Kidney glomerular epithelial cell (primary cell): ENCODE measurements around the gene RER1.
"Not testable (repeated sequence)": the region's sequence is repeated elsewhere in the genome, so short reads cannot be mapped to it uniquely, and the experiment has no call there.

Source experiments
- DNase-seq: peaks from one replicate; lab custom pipeline; 2025; lab: John Stamatoyannopoulos, UW

The RER1 gene

GRCh38 chr1:2427976-2428375 is 36.3 kb downstream of the RER1 start:
- no peak for DNase-seq

DNA sequence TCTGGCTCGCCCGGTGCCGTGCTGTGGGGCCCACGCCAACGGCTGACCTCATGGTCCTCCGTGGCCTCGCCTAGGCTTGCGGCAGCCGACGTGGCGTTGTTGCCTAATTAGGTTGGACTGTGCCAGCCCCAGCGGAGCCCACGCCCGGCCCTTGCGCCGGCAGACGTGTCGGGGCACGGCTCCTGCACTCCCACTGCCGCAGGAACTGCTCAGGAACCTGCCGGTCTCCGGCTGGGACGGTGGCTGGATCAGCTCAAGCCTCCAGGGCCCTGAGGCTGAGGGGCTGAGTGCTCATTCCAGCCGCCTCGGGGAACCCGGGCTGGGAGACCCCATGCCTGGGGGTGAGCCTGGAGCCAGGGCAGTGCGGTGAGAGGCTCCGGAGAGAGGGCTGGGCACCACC is 36.8 kb downstream of the RER1 start:
- DNase-seq: no peak

- no peak for DNase-seq
Observed at GRCh38 chr1:2429780-2430591, 38.3 kb downstream of the RER1 start.

GRCh38 chr1:2430592-2430973 is 38.9 kb downstream of the RER1 start:
- DNase-seq: no peak

DNA sequence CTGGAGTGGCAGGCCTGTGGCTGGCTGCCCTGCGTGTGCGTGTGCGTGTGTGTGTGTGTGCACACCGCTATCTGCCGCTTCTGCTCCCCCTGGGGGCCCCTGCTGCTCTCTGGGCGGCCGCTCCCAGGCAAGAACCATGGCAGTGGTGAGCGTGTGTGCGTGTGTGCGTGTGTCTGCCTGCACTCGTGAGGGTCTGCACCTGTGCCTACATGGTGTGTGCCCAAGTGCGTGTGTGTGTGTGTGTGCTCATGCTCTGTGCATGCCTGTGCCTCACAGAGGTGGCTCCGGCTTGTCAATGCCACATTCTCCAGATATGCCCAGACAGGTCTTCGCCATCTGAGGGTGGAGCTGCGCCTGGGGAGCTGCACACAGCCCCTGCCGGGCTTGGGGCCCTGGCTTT is 39.5 kb downstream of the RER1 start:
- DNase-seq: no peak

- DNase-seq: no peak
Observed at GRCh38 chr1:2431518-2431917, 39.9 kb downstream of the RER1 start.

DNA sequence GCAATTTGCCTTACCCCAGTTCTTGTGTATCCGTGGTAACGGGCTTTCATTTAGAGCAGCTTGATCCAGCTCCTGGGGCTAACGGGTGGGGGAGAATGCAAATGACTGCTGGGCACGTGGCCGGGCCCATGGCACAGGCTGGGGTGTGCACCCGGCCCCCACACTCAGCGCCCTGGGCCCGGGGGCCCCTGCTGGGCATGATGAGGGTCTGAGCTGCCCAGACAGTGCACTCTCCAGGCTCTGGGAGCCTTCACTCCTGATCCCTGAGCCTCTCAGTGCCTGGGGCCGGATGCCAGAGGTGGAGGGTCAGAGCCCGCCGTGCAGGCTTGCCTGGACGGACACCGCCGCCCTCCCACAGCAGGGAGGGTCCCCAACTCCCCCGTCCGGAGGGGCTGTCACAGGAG is 40.8 kb downstream of the RER1 start:
- no peak for DNase-seq

DNA sequence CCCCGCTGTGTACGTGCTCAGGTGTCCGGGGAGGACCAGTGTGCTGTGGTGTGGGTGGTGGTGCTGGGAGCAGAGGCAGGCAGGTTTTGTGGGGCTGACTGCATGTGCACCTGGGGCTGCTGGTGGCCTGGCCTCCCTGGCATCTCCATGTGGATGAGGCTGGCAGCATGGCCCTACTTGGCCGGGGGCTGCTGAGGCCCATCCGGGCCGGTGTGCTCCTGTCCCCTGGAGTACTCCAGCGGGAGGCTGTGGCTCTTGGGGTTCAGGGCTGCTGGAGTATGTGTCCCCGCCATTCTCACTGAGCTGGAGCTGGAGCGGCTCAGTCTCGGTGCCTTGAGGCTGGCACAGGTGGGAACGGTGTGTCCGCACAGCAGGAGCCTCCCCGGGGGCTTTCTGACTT is 41.6 kb downstream of the RER1 start:
- DNase-seq: no peak

DNA sequence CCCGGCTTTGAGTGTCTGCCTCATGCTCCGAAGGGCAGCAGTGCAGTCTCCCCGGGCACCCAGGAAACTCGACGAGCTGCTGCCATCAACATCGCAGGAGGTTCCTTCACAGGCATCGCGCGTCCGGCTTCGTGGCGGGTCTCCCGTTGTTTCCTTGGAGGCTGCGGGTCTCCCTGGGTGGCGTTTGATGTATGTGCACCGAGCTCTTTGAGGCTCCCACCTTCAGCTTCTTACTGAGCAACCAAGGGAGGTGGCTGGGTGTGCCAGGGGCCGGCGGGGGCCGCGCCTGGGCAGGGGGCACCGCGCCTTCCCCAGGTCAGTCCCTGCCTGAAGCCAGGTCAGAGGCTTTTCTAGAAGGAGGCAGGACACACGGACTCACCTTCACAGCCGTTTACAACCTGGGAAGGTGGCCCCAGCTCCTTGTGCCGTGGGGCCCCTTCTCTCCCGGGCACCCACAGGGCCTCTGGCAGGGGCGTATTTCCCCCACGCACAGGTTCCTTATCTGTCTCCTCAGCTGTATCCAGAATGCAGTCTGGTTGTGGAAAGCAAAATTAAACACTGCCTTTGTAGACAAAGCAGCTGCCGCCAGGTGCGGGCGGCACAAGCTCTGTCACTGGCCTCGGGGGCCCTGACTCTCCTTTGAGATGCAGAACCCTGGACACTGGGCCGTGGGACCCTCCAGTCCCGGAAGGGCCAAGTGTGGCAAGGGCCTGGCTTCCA is 42.5 kb downstream of the RER1 start:
- no peak for DNase-seq

DNA sequence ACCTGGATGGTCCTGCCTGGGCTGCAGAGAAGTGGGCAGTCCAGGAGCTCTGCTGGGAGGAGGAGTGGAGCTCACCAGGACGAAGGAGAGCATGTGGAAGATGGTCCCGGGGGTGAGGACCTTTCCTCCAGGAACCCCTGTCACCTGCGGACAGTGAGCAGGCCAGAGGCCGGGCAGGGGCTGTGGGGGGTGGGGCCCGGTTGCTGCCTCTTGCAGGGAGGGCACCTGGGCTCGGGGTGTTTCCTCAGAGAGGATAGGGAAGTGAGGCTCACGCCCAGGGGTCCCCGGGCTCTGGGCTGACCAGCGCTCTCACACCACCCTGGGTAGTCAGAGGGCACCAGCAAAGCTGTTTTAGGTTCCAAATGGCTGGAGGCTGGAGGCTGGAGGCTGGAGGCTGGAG is 43.5 kb downstream of the RER1 start:
- DNase-seq: no peak

GRCh38 chr1:2435746-2436355 is 44.2 kb downstream of the RER1 start:
- no peak for DNase-seq

DNA sequence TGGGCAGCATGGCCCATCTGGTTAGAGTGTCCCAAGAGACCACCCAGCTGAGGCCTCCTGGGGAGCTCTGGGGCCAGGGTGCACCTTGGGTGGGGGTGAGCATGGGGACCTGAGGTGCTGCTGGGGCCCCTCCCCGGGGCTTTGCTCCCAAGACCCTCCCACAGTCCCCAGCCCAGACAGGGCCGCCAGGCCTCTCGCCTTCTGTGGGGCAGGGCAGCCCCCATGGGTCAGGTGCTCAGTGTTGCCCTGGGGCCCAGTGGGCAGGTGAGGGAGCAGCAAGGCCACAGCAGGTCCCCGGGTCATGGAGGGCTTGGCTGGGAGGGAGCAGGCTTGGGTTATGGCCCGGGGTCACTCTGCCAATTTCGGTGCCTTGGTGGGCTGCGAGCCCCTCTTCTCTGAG is 45.2 kb downstream of the RER1 start:
- no peak for DNase-seq

GRCh38 chr1:2437617-2438016 is 46.0 kb downstream of the RER1 start:
- DNase-seq: no peak

DNA sequence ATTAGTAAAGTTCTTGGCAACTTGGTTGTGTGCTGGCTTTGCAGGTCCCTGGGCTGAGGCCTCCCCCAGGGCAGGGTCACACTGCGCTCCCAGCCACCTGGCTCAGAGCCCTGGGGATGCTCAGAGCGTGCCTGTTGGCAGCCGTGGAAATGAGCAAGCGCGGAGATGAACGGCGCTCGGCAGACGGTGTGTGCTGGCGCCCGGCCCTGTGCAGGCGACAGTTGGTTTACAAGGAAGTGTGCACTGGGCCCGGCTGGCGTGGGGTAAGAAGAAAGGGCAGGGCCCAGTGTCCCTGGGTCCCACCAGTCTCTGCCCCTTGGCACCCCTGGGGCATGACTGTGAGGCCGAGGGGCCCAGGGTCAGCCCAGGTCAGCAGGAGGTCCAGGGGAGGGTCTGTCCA is 46.4 kb downstream of the RER1 start:
- no peak for DNase-seq

DNA sequence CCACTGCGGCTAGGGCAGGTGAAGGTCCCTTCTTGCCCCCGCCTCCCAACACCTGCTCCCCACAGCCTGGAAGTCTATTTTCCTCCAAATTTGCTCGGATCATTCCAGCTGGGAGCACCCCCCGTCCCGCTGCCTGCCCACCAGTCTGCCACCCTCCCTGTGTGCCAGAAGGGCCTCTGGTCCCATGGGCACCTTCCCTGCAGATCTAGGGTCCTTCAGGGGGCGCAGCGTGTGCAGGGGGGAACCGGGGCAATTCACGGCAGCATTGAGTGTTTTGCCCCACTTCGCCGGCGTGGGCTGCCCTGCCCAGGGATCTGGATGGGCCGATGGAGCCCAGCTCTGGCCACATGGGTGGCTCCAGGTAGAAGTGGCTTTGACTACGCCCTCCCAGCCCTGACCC is 47.0 kb downstream of the RER1 start:
- no peak for DNase-seq

DNA sequence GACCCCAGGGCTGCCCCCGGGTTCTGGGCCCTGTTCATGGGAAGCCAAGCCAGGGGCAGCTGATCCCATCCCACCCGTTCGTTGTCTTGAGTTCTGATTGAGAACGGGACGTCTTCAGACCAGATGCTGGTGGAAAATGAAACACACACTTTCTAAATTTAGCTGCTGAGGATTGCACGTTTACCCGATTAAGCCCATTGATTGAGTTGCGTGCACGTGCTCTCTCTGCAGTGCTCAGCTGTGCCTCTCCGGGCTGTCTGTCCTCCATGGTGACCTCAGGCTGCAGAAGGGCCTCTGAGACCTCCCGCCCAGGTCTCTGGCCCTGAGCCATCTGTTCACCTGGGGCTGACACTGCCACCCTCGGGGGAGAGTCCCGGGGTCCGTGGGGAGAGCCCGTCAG is 47.7 kb downstream of the RER1 start:
- DNase-seq: no peak

DNA sequence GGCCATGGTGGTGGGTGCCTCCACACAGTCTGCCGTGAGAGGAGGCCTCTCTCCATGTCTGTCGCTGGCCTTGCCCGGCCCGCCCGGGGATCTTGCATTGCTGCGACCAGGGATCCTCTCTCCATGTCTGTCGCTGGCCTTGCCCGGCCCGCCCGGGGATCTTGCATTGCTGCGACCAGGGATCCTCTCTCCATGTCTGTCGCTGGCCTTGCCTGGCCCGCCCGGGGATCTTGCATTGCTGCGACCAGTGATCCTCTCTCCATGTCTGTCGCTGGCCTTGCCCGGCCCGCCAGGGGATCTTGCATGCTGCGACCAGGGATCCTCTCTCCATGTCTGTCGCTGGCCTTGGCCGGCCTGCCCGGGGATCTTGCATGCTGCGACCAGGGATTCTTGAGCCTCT is 48.7 kb downstream of the RER1 start:
- not testable (repeated sequence) for DNase-seq

DNA sequence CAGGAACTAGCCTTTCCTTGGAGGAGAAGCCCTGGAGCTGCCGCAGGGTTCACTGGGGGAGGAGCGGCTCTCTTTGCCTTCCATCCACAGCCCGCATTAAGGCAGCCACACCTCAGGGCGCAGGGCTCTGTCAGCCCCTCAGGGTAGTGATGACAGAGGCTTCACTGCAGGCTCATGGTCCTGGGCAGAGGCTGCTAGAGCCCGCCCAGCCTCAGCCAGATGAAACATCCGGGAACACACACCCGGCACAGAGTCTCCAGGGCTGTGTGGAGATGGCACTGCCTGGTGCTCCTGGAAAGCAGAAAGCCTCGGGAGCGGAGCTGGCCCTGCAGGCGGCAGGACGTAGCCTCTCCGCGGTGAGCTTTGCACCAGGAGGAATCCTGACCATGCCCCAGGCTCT is 50.1 kb downstream of the RER1 start:
- DNase-seq: no peak

- no peak for DNase-seq
Observed at GRCh38 chr1:2442661-2443060, 51.0 kb downstream of the RER1 start.

DNA sequence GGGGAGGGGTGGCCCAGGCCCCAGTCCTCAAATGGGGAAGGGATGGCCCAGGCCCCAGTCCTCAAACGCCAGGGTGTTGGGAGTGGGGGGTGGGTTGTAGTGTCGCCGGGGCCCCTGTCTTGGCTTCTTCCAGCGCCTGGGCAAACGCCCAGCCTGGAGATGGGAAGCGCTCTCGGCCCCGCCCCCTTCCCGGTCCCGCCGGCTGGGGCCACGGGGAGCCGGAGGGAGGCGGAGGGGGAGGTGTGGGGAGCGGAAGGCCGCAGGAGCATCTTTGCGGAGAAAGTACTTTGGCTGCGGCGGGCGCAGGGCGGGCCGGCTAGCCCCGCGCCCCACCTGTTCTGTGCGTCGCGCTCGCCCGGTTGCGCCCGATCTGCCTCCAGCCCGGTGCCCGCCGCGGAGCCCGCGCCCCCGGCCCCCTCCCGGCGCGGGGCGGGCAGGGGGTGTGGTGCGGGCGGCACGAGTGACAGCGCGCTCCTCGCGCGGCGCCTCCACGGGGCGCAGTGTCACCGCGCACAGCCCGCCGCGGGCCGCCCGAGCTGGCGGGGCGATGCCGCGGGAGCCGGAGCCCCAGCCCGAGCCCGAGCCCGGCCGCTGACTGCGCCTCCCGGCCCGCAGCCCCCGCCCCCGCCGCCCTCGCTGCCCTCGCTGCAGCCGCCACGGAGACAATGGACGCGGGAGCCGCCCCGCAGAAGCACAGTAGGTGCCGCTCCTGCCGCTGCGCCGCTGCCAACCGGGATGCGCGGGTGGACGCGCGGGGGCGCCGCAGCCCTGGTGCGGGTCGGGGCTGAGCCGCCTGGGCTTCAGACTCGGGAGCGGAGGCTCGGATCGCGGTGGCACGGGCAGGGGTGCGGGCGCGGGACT is 51.9 kb downstream of the RER1 start:
- DNase-seq: no peak

DNA sequence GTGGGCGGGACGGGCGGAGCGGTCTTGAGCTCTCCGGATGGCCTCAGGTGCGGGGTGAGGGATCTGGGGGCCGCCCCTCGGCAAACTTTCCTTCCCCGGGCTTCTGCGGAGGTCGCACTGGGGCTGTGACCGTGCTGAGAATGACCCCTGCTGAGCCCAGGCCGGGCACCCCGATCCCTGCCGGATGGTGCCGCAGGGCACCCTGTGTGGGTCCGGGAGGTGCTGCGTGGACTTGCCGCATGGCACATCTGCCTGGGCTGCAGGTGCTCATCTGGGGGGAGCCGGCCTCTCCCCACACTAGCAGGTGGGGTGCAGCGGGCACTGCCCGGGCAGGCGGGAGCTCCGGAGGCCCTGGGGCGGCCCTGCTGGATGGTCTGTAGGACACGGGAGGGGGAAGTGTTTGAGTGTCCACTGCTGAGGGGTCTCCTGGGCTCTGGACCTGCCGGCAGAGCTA is 52.5 kb downstream of the RER1 start:
- no peak for DNase-seq

DNA sequence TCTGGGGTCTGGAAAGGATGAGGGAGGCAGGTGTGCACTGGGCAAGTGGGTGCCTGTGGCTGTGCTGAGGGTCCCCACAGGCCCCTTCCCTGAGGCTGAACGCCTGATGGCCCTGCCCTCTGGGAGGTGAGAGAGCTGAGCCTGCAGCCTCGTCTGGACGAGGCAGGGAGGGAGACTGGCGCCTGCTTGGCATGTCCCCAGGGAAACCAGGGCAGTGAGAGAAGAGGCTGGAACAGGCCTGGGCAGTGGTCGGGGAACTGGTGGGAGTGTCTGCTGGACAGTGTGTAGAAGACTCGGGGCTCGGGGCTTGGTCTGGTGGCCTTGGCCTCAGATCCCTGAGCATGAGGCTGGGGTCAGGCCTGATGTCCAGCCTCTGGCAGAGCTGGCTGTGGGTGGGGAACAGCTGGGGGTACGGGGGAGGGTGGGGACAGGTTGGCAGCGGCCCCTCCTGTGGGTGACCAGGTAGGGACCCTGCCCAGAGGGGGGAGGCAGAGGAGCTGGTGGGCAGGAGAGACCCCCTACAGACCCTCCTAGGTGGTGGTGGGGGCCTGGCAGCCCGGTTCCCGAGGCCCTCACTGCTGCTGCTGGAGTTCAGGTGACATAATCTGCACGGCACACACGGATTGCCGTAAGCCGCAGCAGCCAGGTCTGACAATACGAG is 53.7 kb downstream of the RER1 start:
- DNase-seq: no peak
